SK-N-SH (cell line): Measurements from ENCODE around the gene AUH. TPM values are rescaled to one million over a fixed set of nuclear protein-coding genes. Genes with fewer than 3 reads are reported as not detected.

Source experiments
- CTCF ChIA-PET: fragments of 300-600, 350-600 bp; formaldehyde crosslinking; extraction: SDS; loops from one replicate; lab custom pipeline; 2021; lab: Yijun Ruan, JAX
- POLR2A ChIA-PET: fragments of 350-600 bp; sonication (Branson Sonifier 250); formaldehyde crosslinking; extraction: SDS; loops from one replicate; lab custom pipeline; 2020; ENCODE audit warnings: antibody characterized with exemption, inconsistent platforms; lab: Yijun Ruan, JAX
- DNase-seq: peaks from one replicate; pipeline ENCODE4 v3.0.0; 2012
- H2AFZ ChIP-seq: fragments of 200-600 bp; sonication (generic); 2 replicates; pipeline ENCODE4 v1.8.1; 2016; ENCODE audit warnings: antibody characterized with exemption, mild to moderate bottlenecking, low read depth
- H3F3A ChIP-seq: fragments of 200-600 bp; sonication (generic); replicated peaks from 2 replicates; pipeline ENCODE3; 2016; ENCODE audit warnings: antibody characterized with exemption, mild to moderate bottlenecking; ENCODE audit not compliant: insufficient read depth
- H3K27ac ChIP-seq, 2 experiments: fragments of 200-500 bp in 1 of 2; fragments of 200-600 bp in 1 of 2; sonication (Bioruptor generic) in 1 of 2; sonication (generic), shearing (Covaris generic) in 1 of 2; 2 replicates each; pipeline versions ENCODE4 v1.5.1 to v1.6.1; 2014 to 2016; ENCODE audit warnings: low read depth in 2 of 2, inconsistent platforms in 1 of 2, low read length in 1 of 2, mild to moderate bottlenecking in 1 of 2, mixed read lengths in 1 of 2
- H3K27me3 ChIP-seq: fragments of 200-600 bp; sonication (generic), shearing (Covaris generic); 2 replicates; pipeline ENCODE4 v1.6.1; 2016; ENCODE audit warnings: mixed run types; ENCODE audit not compliant: insufficient read depth
- H3K36me3 ChIP-seq, 2 experiments: fragments of 200-500 bp in 1 of 2; fragments of 200-600 bp in 1 of 2; sonication (Bioruptor generic) in 1 of 2; sonication (generic) in 1 of 2; replicated peaks in 1 of 2; 2 replicates each; pipeline versions ENCODE3 to v1.5.1; 2014 to 2016; ENCODE audit warnings: low read length in 1 of 2, mild to moderate bottlenecking in 1 of 2; ENCODE audit not compliant: insufficient read depth in 2 of 2, control insufficient read depth in 1 of 2
- H3K4me1 ChIP-seq, 2 experiments: fragments of 200-500 bp in 1 of 2; fragments of 200-600 bp in 1 of 2; sonication (Bioruptor generic) in 1 of 2; sonication (generic), shearing (Covaris generic) in 1 of 2; 2 replicates each; pipeline versions ENCODE4 v1.5.1 to v1.6.1; 2014 to 2016; ENCODE audit warnings: low read depth in 1 of 2, low read length in 1 of 2, mixed run types in 1 of 2; ENCODE audit not compliant: insufficient read depth in 2 of 2, control insufficient read depth in 1 of 2
- H3K4me2 ChIP-seq: fragments of 200-600 bp; sonication (generic), shearing (Covaris generic); 2 replicates; pipeline ENCODE4 v1.6.1; 2017; ENCODE audit warnings: mixed run types
- H3K4me3 ChIP-seq, 2 experiments: fragments of 200-500 bp in 1 of 2; fragments of 200-600 bp in 1 of 2; sonication (Bioruptor generic) in 1 of 2; sonication (generic), shearing (Covaris generic) in 1 of 2; 2 replicates each; pipeline versions ENCODE4 v1.5.1 to v1.8.1; 2014 to 2016; ENCODE audit warnings: low read depth in 2 of 2, inconsistent platforms in 1 of 2, low read length in 1 of 2, mild to moderate bottlenecking in 1 of 2, mixed read lengths in 1 of 2, moderate library complexity in 1 of 2
- H3K79me2 ChIP-seq: fragments of 200-600 bp; sonication (generic); 2 replicates; pipeline ENCODE4 v1.8.1; 2017; ENCODE audit warnings: mild to moderate bottlenecking; ENCODE audit not compliant: insufficient read depth
- H3K9ac ChIP-seq: fragments of 200-600 bp; sonication (generic); 2 replicates; pipeline ENCODE4 v1.6.1; 2017; ENCODE audit warnings: mixed run types
- H3K9me2 ChIP-seq: fragments of 200-600 bp; sonication (generic); 2 replicates; pipeline ENCODE4 v1.6.1; 2017; ENCODE audit warnings: mixed run types
- H3K9me3 ChIP-seq: fragments of 200-600 bp; sonication (generic); 2 replicates; pipeline ENCODE4 v1.6.1; 2017; ENCODE audit warnings: mixed run types, mild to moderate bottlenecking, moderate library complexity
- H4K20me1 ChIP-seq: fragments of 200-600 bp; sonication (generic); 2 replicates; pipeline ENCODE4 v1.6.1; 2017; ENCODE audit warnings: mild to moderate bottlenecking, mixed run types; ENCODE audit not compliant: insufficient read depth
- ELF1 ChIP-seq: IDR thresholded peaks from 2 replicates; pipeline ENCODE4 v1.4.0; 2012
- FOSL2 ChIP-seq: IDR thresholded peaks from 2 replicates; pipeline ENCODE4 v1.4.0; 2012; ENCODE audit warnings: low read depth, mild to moderate bottlenecking, moderate library complexity, borderline replicate concordance
- MEF2A ChIP-seq: IDR thresholded peaks from 2 replicates; pipeline ENCODE4 v1.4.0; 2012; ENCODE audit warnings: low read depth, borderline replicate concordance
- PBX3 ChIP-seq: IDR thresholded peaks from 2 replicates; pipeline ENCODE4; 2012
- RXRA ChIP-seq: IDR thresholded peaks from 2 replicates; pipeline ENCODE4 v1.4.0; 2012; ENCODE audit warnings: low read depth, mild to moderate bottlenecking, borderline replicate concordance
- SMC3 ChIP-seq: IDR thresholded peaks from 2 replicates; pipeline ENCODE4 v1.6.1; 2012; ENCODE audit warnings: low read depth, low read length, improper control_type of control experiment
- TCF12 ChIP-seq: IDR thresholded peaks from 2 replicates; pipeline ENCODE4 v1.4.0; 2012
- WGBS: methylation state at CpG from one replicate; pipeline ENCODE4 v1.1.6; 2017; ENCODE audit warnings: low lambda C conversion rate; 5-methylcytosine and 5-hydroxymethylcytosine counted together
- polyA plus RNA-seq, 3 experiments: library from polyadenylated mRNA; depleted of rRNA; stranded (reverse); fragments of >200 nt; gene quantifications; 2 replicates each; pipeline ENCODE4 v1.2.3, GENCODE V29; 2012
- TF ChIP-seq, protein P1 (sequence below): IDR thresholded peaks from 2 replicates; pipeline ENCODE4 v1.6.1; 2012; ENCODE audit warnings: mild to moderate bottlenecking, low read depth, low read length, moderate library complexity

AUH gene
- polyA plus RNA-seq, 1 of the 3 experiments (the other 2 are of a cell fraction): 7.6 TPM

DNA sequence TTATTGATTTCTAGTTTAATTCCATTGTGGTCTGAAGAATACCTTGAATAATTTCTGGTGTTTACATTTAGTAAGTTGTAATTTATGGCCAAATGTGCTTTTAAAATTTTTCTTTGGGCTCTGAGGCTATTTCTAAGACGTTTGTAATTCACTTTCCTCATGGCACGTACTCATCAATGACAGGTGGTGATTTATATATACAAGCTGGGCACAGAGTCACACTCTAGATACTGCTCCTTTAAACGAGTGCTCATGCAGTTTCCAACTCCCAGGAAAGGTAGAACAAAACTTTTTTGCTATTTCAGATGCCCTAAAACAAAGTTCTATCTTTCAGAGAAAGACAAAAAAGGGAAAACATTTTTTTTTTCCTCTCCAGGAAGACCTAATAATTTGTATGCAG is 146.9 kb downstream of the AUH start:
- Histone ChIP-seq H3K27ac (no peak overlapping the region), H3K79me2 (no peaks in the 10 kb centered on the region), H3K36me3 (peaks cover 0 to 7% of the 10 kb centered on the region in 2 experiments), H3K9me2 (no peaks in the 10 kb centered on the region), H4K20me1 (no peaks in the 10 kb centered on the region), H3K4me3 (no peak overlapping the region), H3K9me3 (no peaks in the 10 kb centered on the region), H3K9ac (no peak overlapping the region), H3K4me2 (no peak overlapping the region), H3K4me1 (peaks cover 0 to 11% of the 10 kb centered on the region in 2 experiments; a peak in 2 of 4 replicates), H2AFZ (0 out of 2 replicates have a peak overlapping the region, but pooled peaks have one; percentile 13), H3F3A (no peaks in the 10 kb centered on the region), H3K27me3 (no peaks in the 10 kb centered on the region)
- no peak for DNase-seq
- POLR2A ChIA-PET: no interaction called here
- TF ChIP-seq MEF2A (no peak), FOSL2 (no peak), SMC3 (no peak), ELF1 (no peak), RXRA (no peak), PBX3 (peak; percentile 43)
- TF ChIP-seq, protein P1, sequence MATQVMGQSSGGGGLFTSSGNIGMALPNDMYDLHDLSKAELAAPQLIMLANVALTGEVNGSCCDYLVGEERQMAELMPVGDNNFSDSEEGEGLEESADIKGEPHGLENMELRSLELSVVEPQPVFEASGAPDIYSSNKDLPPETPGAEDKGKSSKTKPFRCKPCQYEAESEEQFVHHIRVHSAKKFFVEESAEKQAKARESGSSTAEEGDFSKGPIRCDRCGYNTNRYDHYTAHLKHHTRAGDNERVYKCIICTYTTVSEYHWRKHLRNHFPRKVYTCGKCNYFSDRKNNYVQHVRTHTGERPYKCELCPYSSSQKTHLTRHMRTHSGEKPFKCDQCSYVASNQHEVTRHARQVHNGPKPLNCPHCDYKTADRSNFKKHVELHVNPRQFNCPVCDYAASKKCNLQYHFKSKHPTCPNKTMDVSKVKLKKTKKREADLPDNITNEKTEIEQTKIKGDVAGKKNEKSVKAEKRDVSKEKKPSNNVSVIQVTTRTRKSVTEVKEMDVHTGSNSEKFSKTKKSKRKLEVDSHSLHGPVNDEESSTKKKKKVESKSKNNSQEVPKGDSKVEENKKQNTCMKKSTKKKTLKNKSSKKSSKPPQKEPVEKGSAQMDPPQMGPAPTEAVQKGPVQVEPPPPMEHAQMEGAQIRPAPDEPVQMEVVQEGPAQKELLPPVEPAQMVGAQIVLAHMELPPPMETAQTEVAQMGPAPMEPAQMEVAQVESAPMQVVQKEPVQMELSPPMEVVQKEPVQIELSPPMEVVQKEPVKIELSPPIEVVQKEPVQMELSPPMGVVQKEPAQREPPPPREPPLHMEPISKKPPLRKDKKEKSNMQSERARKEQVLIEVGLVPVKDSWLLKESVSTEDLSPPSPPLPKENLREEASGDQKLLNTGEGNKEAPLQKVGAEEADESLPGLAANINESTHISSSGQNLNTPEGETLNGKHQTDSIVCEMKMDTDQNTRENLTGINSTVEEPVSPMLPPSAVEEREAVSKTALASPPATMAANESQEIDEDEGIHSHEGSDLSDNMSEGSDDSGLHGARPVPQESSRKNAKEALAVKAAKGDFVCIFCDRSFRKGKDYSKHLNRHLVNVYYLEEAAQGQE: no peak
- 24% methylated on average over 3 of the region's 3 CpGs for WGBS
- CTCF ChIA-PET: no interaction called here

GRCh38 chr9:91214086-91214485 is 147.6 kb downstream of the AUH start:
- Histone ChIP-seq H3F3A (no peaks in the 10 kb centered on the region), H3K9ac (no peak overlapping the region), H3K27ac (no peak overlapping the region), H3K4me1 (peaks cover 0 to 11% of the 10 kb centered on the region in 2 experiments; a peak in 2 of 4 replicates), H3K4me3 (no peak overlapping the region), H4K20me1 (no peaks in the 10 kb centered on the region), H3K79me2 (no peaks in the 10 kb centered on the region), H3K36me3 (peaks cover 0 to 7% of the 10 kb centered on the region in 2 experiments), H2AFZ (no peak overlapping the region), H3K27me3 (no peaks in the 10 kb centered on the region), H3K9me3 (no peaks in the 10 kb centered on the region), H3K9me2 (no peaks in the 10 kb centered on the region)
- CTCF ChIA-PET: no interaction called here
- POLR2A ChIA-PET: no interaction called here
- TF ChIP-seq MEF2A (no peak), TCF12 (0 out of 2 replicates have a peak, but pooled peaks have one; percentile 9), FOSL2 (peak; percentile 21; the same call in 1 of the 2 replicates)
- TF ChIP-seq, all 33 proteins: peak for 2
- no peak overlapping the region for H3K4me2 ChIP-seq
- no peak for DNase-seq
- WGBS: 32% methylated on average over 4 of the region's 4 CpGs
